HG03045 (cell line): ENCODE measurements around the gene SNAPC3.
A peak's percentile ranks its signal among the peaks of the same experiment; 100 is the strongest.
"Not testable (repeated sequence)": the region's sequence is repeated elsewhere in the genome, so short reads cannot be mapped to it uniquely, and the experiment has no call there.

Experiments
- ATAC-seq: cut with Tn5 transposase; IDR thresholded peaks from one replicate; pipeline ENCODE4 v1.9.1; 2021; ENCODE audit warnings: mild to moderate bottlenecking, moderate library complexity; ENCODE audit not compliant: unreplicated experiment

The SNAPC3 gene

DNA sequence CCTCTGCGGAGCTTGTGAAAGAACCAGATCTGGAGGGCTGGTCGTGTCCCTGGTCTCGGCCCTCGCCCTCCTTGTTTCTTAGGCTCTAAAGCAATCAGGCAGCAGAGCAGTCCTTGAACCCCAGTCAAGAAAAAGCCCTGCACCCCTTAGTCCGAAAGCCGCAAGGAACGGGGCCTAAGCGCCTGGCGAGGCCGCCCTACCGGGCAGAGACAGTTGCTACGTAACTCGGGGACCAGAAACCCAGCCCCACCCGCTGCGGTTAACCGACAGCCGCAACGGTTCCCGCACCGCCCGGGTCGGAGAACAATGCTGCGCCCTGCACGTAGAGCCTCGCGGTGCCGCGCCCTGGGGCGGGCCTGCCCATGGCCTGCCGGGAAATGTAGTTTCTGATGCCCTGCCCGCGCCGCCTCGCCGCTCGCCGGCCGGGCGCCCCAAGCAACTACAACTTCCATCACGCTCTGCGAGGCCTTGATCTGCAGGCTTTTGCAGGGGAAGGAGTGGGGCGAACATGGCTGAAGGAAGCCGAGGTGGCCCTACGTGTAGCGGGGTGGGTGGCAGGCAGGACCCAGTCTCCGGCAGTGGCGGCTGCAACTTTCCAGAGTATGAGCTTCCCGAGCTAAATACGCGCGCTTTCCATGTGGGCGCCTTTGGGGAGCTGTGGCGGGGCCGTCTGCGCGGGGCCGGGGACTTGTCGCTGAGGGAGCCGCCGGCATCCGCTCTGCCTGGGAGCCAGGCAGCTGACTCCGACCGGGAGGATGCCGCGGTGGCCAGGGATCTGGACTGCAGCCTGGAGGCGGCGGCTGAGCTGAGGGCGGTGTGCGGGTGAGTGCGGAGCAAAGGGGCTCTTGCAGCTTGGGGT is at the start of gene SNAPC3:
Gene SNAPC3 (plus strand): TSS at position 505 of the 859 bp plus-strand sequence. CDS start 4 bp downstream, at position 509.
- ATAC-seq: peak; percentile 97

GRCh38 chr9:15373881-15374280 is 48.8 kb upstream of the SNAPC3 start:
- ATAC-seq: no peak

- ATAC-seq: no peak
These were observed 48.4 kb upstream of the SNAPC3 start for GRCh38 chr9:15374310-15374709.

DNA sequence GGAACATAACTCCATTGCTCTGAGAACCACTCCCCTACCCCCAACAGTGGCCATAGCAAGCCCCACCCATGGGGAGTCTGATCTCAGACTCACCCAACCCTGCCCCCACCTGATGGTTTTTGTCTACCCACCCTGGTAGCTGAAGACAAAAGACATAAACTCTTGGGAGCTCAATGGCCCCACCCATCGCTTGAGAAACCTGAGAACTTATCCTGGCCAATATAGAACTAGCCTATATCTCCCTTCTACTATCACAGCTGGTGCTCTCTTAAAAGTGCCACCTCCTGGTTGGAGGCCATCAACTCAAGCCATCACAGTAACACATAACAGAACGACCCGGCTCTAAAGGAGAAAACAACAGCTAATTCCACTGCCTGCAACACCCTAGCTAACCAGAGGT is 47.9 kb upstream of the SNAPC3 start:
- no peak for ATAC-seq

- no peak for ATAC-seq
These were observed 44.8 kb upstream of the SNAPC3 start for GRCh38 chr9:15377625-15378540.

GRCh38 chr9:15379317-15379716 is 43.4 kb upstream of the SNAPC3 start:
- not testable (repeated sequence) for ATAC-seq

- not testable (repeated sequence) for ATAC-seq
These were observed 42.8 kb upstream of the SNAPC3 start for GRCh38 chr9:15379888-15380287.

- no peak for ATAC-seq
These were observed 41.2 kb upstream of the SNAPC3 start for GRCh38 chr9:15381491-15381890.

GRCh38 chr9:15386465-15386864 is 36.2 kb upstream of the SNAPC3 start:
- ATAC-seq: no peak

GRCh38 chr9:15389173-15389572 is 33.5 kb upstream of the SNAPC3 start:
- no peak for ATAC-seq

- ATAC-seq: no peak
These were observed 33.0 kb upstream of the SNAPC3 start for GRCh38 chr9:15389631-15390030.

GRCh38 chr9:15390201-15390600 is 32.5 kb upstream of the SNAPC3 start:
- no peak for ATAC-seq

GRCh38 chr9:15392363-15392762 is 30.3 kb upstream of the SNAPC3 start:
- no peak for ATAC-seq

DNA sequence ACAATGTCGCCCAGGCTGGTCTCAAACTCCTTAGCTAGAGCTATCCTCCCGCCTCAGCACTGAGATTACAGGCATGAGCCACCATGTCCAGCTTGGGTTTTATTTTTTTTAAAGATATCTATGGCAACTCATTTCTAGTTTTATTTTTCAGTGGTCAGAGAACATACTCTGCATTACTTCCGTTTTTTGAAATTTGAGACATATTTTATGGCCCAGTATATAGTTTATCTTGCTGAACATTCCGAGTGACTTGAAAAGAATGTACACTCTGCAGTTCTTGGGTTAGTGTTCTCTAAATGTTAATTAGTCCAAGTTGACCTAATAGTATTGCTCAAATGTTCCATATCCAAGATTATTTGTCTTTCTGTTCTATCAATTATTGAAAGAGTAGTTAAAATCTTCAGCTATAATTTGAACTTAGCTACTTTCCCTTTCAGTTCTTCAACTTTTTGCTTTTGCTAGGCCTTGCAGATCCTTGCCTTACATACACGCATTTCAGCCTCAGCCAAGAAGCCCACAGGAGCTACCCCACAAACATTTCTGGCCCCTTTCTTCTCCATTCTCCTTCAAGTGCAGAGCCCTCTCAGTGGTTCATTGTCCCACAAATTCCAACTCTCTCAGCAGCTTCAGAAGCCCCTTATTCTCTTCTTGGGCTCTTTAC is 22.3 kb upstream of the SNAPC3 start:
- ATAC-seq: no peak

GRCh38 chr9:15401266-15401665 is 21.4 kb upstream of the SNAPC3 start:
- no peak for ATAC-seq

DNA sequence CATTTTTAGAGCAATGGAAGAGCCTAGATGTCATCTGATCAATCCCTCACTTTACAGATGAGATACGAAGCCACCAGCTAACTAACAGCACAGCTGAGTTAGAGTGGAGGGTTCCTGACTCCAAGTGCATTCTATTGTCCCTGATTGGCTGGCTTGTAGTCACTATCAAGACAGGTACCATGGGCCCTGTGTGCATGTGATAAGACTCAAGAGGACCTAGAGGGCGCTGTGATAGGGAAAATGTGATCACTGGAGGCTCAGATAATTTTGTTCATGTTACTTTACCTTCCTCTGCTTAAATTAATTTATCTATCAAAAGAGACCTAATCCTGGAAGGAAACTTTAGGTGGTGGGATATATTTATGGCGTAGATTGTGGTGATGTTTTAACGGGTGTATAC is 19.5 kb upstream of the SNAPC3 start:
- ATAC-seq: no peak

DNA sequence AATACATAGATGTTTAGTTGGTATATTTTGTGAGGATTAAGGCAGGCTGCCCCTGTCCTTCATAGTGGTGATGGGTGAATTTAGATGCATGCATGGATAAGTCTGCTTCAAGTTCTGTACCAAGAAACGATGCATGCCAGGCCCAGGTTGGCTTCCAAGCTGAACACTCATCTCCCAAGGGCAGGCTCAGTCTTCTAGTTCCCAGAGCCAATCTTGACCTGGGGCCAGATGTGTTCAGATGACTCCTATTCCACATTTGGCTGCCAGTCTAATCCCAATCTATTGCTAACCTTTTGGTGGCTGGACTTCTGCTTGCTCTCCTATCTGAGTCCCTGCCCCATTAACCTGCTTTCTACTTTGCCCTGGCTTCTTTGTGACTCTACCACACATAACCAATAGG is 18.5 kb upstream of the SNAPC3 start:
- no peak for ATAC-seq

DNA sequence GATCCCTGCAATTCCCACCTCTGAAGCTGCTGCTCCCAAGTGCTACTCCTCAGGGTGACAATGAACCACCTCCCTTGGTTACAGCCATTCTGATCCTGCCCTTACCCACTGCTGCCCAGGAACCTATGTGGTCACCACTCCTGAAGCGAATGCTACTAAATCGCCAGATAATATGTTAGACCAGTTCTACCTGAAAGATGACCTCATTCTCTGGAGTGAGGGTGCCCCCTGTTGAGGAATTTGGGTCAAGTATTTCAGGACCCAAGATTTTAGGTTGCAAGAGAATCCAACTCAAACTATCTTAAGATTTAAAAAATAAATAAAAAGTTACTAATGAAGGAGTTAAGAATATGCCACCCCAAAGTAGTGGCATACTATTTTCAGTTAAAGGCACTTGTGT is 5.8 kb upstream of the SNAPC3 start:
- no peak for ATAC-seq

GRCh38 chr9:15417626-15418025 is 5.0 kb upstream of the SNAPC3 start:
- ATAC-seq: no peak

GRCh38 chr9:15420796-15421195 is 1.9 kb upstream of the SNAPC3 start:
- ATAC-seq: no peak

DNA sequence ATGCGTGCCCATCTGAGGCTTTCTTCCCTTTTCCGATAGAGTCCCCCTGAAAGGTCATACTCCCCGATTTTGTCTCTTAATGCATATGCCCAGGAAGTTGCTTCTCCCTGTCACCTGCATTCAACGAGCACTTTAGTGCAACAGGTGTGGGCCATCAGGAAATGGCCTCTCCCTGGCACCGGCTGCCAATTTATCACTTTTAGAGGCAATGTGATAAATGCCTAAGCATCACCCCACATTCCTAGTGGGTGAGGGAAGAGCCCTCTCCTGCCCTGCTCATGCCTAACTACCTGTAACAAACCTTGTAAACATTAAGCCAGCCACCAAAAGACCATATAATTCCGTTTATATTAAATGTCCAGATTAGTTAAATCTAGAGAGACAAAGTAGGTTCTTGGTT is 1.1 kb upstream of the SNAPC3 start:
- no peak for ATAC-seq
